Endothelial cell of umbilical vein (primary cell): ENCODE results near the gene TPM4. TPM values are rescaled to one million over a fixed set of nuclear protein-coding genes. Genes with fewer than 3 reads are reported as not detected.

ENCODE experiments used
- BruUV-seq: library from RNA; stranded (reverse); fragments of 400-500 nt; replicated peaks from 2 replicates; lab custom pipeline; 2021; lab: Mats Ljungman, UMichigan
- CTCF ChIA-PET: fragments of 300-600, 350-600 bp; sonication (Branson Sonifier 250); formaldehyde crosslinking; loops from one replicate; lab custom pipeline; 2021; ENCODE audit warnings: antibody characterized with exemption, inconsistent platforms; lab: Charles Lee
- POLR2A ChIA-PET: fragments of 300-600, 350-600 bp; sonication (Branson Sonifier 250); formaldehyde crosslinking; loops from one replicate; lab custom pipeline; 2021; ENCODE audit warnings: antibody characterized with exemption, inconsistent platforms; lab: Charles Lee
- DNase-seq: peaks from one replicate; pipeline ENCODE4 v3.0.0-alpha.2; 2011; ENCODE audit warnings: low read depth, low spot score
- FAIRE-seq: peaks from 2 replicates; lab custom pipeline; 2011; peaks lifted over from hg19 to GRCh38; lab: Jason Lieb, UNC
- H2AFZ ChIP-seq: 2 replicates; pipeline ENCODE4 v1.6.0; 2012; ENCODE audit warnings: low read depth, low read length, control low read depth, inconsistent platforms
- H3K27ac ChIP-seq: 2 replicates; pipeline ENCODE4 v1.5.1; 2011; ENCODE audit warnings: low read depth, mild to moderate bottlenecking, control low read depth, low read length, moderate library complexity; ENCODE audit not compliant: insufficient read depth
- H3K27me3 ChIP-seq, 2 experiments: 2 replicates each; pipeline versions ENCODE4 v1.6.0 to v1.6.1; 2011; ENCODE audit warnings: low read length in 2 of 2, mixed read lengths in 1 of 2; ENCODE audit not compliant: control insufficient read depth in 2 of 2, insufficient read depth in 2 of 2
- H3K36me3 ChIP-seq, 2 experiments: 2 replicates in 1 of 2; 3 replicates in 1 of 2; pipeline ENCODE4 v1.5.1; 2011; ENCODE audit warnings: low read length in 2 of 2, mild to moderate bottlenecking in 1 of 2, moderate library complexity in 1 of 2; ENCODE audit not compliant: control insufficient read depth in 2 of 2, insufficient read depth in 2 of 2; ENCODE audit errors: extremely low read depth in 1 of 2
- H3K4me1 ChIP-seq: 3 replicates; pipeline ENCODE4 v1.5.1; 2011; ENCODE audit warnings: mild to moderate bottlenecking, low read length; ENCODE audit not compliant: control insufficient read depth, insufficient read depth; ENCODE audit errors: extremely low read depth
- H3K4me2 ChIP-seq: 2 replicates; pipeline ENCODE4 v1.6.1; 2011; ENCODE audit warnings: low read length, control low read depth, mixed read lengths; ENCODE audit not compliant: insufficient read depth
- H3K4me3 ChIP-seq, 3 experiments: fragments of 200-600 bp in 1 of 3; sonication (generic), shearing (Covaris generic) in 1 of 3; replicated peaks in 1 of 3; 2 replicates each; pipeline ENCODE4 v1.5.1; 2011 to 2016; ENCODE audit warnings: control low read depth in 3 of 3, low read length in 3 of 3, mild to moderate bottlenecking in 2 of 3, inconsistent platforms in 1 of 3, low read depth in 1 of 3, moderate library complexity in 1 of 3; ENCODE audit not compliant: insufficient read depth in 1 of 3
- H3K79me2 ChIP-seq: 2 replicates; pipeline ENCODE4 v1.6.0; 2012; ENCODE audit warnings: low read length, inconsistent platforms; ENCODE audit not compliant: control insufficient read depth, insufficient read depth
- H3K9ac ChIP-seq: replicated peaks from 2 replicates; pipeline ENCODE3; 2011; ENCODE audit warnings: low read length, control low read depth; ENCODE audit not compliant: insufficient read depth; ENCODE audit errors: extremely low read depth
- H3K9me1 ChIP-seq: replicated peaks from 3 replicates; pipeline ENCODE4 v1.6.0; 2011; ENCODE audit warnings: mild to moderate bottlenecking, low read length; ENCODE audit not compliant: control insufficient read depth, insufficient read depth; ENCODE audit errors: extremely low read depth
- H3K9me3 ChIP-seq: replicated peaks from 2 replicates; pipeline ENCODE4 v1.5.1; 2012; ENCODE audit warnings: low read length, inconsistent platforms; ENCODE audit not compliant: control insufficient read depth, insufficient read depth
- H4K20me1 ChIP-seq: replicated peaks from 2 replicates; pipeline ENCODE3; 2011; ENCODE audit warnings: mild to moderate bottlenecking, low read length; ENCODE audit not compliant: control insufficient read depth, insufficient read depth; ENCODE audit errors: extremely low read depth
- EZH2 ChIP-seq: IDR thresholded peaks from 2 replicates; pipeline ENCODE4 v1.6.1; 2012; ENCODE audit warnings: borderline replicate concordance, low read depth, mild to moderate bottlenecking, moderate library complexity, low read length, inconsistent platforms; ENCODE audit not compliant: severe bottlenecking
- FOS ChIP-seq: IDR thresholded peaks from 2 replicates; pipeline ENCODE4 v1.6.1; 2011; ENCODE audit warnings: mild to moderate bottlenecking, low read length, moderate library complexity, borderline replicate concordance; ENCODE audit not compliant: insufficient read depth
- GATA2 ChIP-seq: IDR thresholded peaks from 2 replicates; pipeline ENCODE4 v1.7.0; 2011; ENCODE audit warnings: low read depth, mild to moderate bottlenecking, moderate library complexity, mixed read lengths, low read length; ENCODE audit not compliant: insufficient read length, insufficient read depth
- JUN ChIP-seq: IDR thresholded peaks from 2 replicates; pipeline ENCODE4 v1.6.1; 2011; ENCODE audit warnings: borderline replicate concordance, low read depth; ENCODE audit not compliant: insufficient read length, insufficient read depth
- MYC ChIP-seq: IDR thresholded peaks from one replicate; pipeline ENCODE4 v1.6.1; 2011; ENCODE audit warnings: mild to moderate bottlenecking, low read depth, low read length
- POLR2A ChIP-seq: IDR thresholded peaks from 2 replicates; pipeline ENCODE4 v1.6.1; 2012; ENCODE audit warnings: low read depth, mild to moderate bottlenecking, control low read depth, low read length
- POLR2AphosphoS5 ChIP-seq: IDR thresholded peaks from 2 replicates; pipeline ENCODE4 v1.6.1; 2012; ENCODE audit warnings: low read depth, mild to moderate bottlenecking, control low read depth, low read length, moderate library complexity; ENCODE audit not compliant: insufficient read depth
- dilution Hi-C: fragments of 300-500 bp; cut with MboI; formaldehyde crosslinking; loops from one replicate; pipeline ENCODE4 v1.15.0; 2019; ENCODE audit warnings: low sequenced_read_pairs; ENCODE audit not compliant: extremely low pct_ligation_motif_present
- intact Hi-C: fragments of 100-400 bp; cut with micrococcal nuclease; formaldehyde crosslinking; loops from one replicate; pipeline ENCODE4 v1.10.0; 2022
- polyA plus RNA-seq, 4 experiments: library from polyadenylated mRNA; depleted of rRNA in 3 of 4; stranded (reverse) in 3 of 4; unstranded in 1 of 4; fragments of >200 nt; gene quantifications; 2 replicates each; pipeline versions ENCODE4 v1.2.1 to v1.2.3, GENCODE V29; 2011 to 2012; ENCODE audit warnings: missing spikeins in 1 of 4
- total RNA-seq: library from RNA; stranded (reverse); gene quantifications from 2 replicates; pipeline ENCODE4 v1.2.3, GENCODE V29; 2021
- TF ChIP-seq, protein P1 (sequence below): IDR thresholded peaks from 2 replicates; pipeline ENCODE4 v1.6.1; 2011; ENCODE audit not compliant: insufficient read depth, insufficient read length
- TF ChIP-seq, protein P2 (sequence below), 2 donors: IDR thresholded peaks; 1 replicate in 1 of 2; 2 replicates in 1 of 2; pipeline ENCODE4 v1.5.1; 2011; ENCODE audit warnings: low read length in 2 of 2, mild to moderate bottlenecking in 2 of 2, moderate library complexity in 2 of 2, control low read depth in 1 of 2, inconsistent platforms in 1 of 2, low read depth in 1 of 2; ENCODE audit not compliant: insufficient read depth in 1 of 2; ENCODE audit errors: extremely low read depth in 1 of 2

Gene TPM4
- total and polyA plus RNA-seq, 2 donors (not counting 3 experiments of a cell fraction or from before 2014, with no cell fraction given) = 430 to 924 TPM

DNA sequence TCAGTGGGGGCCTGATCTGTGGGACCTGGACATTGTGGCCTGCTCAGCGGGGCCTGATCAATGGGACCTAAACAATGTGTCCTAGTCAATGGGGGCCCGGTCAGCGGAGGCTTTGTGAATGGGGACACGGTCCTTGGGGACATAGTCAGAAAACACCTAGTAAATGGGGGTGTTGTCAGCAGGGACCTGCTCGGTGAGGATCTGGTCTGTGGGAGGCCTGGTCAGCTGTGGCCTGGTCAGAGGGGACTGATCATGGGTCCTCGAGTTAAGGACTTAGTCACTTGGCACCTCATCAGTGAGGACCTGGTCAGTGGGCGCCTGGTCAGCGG lies 44.5 kb upstream of the TPM4 start:
- no peak for FAIRE-seq
- H3K36me3 ChIP-seq = no peaks in the 10 kb centered on the region
- H3K9ac ChIP-seq = no peak overlapping the region
- ChIA-PET CTCF (no interaction called here), POLR2A (no interaction called here)
- H2AFZ ChIP-seq = no peak overlapping the region
- TF ChIP-seq JUN (no peak), MYC (no peak), GATA2 (no peak), POLR2AphosphoS5 (no peak), POLR2A (no peak), EZH2 (no peak), FOS (no peak)
- TF ChIP-seq, protein P1, sequence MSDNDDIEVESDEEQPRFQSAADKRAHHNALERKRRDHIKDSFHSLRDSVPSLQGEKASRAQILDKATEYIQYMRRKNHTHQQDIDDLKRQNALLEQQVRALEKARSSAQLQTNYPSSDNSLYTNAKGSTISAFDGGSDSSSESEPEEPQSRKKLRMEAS = no peak
- TF ChIP-seq, protein P2, sequence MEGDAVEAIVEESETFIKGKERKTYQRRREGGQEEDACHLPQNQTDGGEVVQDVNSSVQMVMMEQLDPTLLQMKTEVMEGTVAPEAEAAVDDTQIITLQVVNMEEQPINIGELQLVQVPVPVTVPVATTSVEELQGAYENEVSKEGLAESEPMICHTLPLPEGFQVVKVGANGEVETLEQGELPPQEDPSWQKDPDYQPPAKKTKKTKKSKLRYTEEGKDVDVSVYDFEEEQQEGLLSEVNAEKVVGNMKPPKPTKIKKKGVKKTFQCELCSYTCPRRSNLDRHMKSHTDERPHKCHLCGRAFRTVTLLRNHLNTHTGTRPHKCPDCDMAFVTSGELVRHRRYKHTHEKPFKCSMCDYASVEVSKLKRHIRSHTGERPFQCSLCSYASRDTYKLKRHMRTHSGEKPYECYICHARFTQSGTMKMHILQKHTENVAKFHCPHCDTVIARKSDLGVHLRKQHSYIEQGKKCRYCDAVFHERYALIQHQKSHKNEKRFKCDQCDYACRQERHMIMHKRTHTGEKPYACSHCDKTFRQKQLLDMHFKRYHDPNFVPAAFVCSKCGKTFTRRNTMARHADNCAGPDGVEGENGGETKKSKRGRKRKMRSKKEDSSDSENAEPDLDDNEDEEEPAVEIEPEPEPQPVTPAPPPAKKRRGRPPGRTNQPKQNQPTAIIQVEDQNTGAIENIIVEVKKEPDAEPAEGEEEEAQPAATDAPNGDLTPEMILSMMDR (IDR thresholded peaks at IDR 0.05; ENCODE audit: extremely low read depth in 1 of 2, insufficient read depth in 1 of 2, low read depth in 1 of 2, low read length in 2 of 2) = no peak
- dilution Hi-C loops = no loop called here
- H4K20me1 ChIP-seq = no peaks in the 10 kb centered on the region
- H3K4me1 ChIP-seq = no peaks in the 10 kb centered on the region
- intact Hi-C loops = no loop called here
- no peak overlapping the region for H3K4me3 ChIP-seq
- H3K27me3 ChIP-seq = no peaks in the 10 kb centered on the region
- BruUV-seq = no TSS peak
- H3K9me3 ChIP-seq = no peaks in the 10 kb centered on the region
- no peaks in the 10 kb centered on the region for H3K9me1 ChIP-seq
- H3K79me2 ChIP-seq = no peaks in the 10 kb centered on the region
- H3K27ac ChIP-seq = no peak overlapping the region
- H3K4me2 ChIP-seq = no peak overlapping the region
- DNase-seq = no peak
